ENCODE data around the gene ADSS2. TPM values are rescaled to one million over a fixed set of nuclear protein-coding genes. Genes with fewer than 3 reads are reported as not detected.
"Not testable (repeated sequence)": the region's sequence is repeated elsewhere in the genome, so short reads cannot be mapped to it uniquely, and the experiment has no call there.

ADSS2 gene
- total RNA-seq (2021; ENCODE audit: unreplicated experiment) (46.2 TPM), Bru-seq, nascent RNA (percentile 87 among the genes with signal in this experiment), BruChase-seq, experiment 1, labeled RNA remaining after a 6-hour chase (percentile 88 among the genes with signal in this experiment), BruChase-seq, experiment 2, labeled RNA remaining after a 2-hour chase (percentile 85 among the genes with signal in this experiment)
- polyA plus RNA-seq (2012) = 13.7 and 17.9 TPM in 2 replicates
- long read RNA-seq, transcript ADSS-201 (13 exons, 2,780 nt) = major isoform, 94 of 103 reads
- long read RNA-seq, partial matches to known transcripts = 4 of 103 reads
- long read RNA-seq, other reads (novel, unspliced or antisense) = 5 of 103 reads

DNA sequence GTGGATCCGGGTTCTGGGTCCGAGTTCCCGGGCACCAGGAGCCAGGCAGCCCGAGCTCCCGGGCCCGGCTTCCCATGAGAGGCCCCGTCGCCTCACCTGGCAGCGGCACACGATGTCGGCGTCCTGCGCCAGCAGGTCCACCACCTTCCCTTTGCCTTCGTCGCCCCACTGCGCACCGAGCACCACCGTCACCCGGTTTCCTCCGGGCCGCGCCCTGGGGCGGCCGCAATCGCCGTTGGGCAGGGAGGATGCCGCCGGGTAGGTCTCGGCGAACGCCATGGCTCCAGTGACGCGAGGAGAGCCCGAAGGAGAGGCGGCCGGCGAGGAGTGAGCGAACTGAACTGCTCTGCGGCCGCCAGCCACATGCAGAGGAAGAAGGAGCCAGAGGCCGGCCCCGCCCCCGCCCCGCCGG is at the start of gene ADSS2:
Gene ADSS2 (minus strand): TSS at position 371 of the 412 bp plus-strand sequence. CDS start 92 bp downstream, at position 279.
- peak within 1 kb of the TSS; percentile 93 for H3K27ac ChIP-seq (ENCODE audit: low read depth, low read length)
- peak within 1 kb of the TSS; percentile 95 for H3K9ac ChIP-seq (ENCODE audit: low read length)
- ChIA-PET RAD21 (ENCODE audit: low non-redundant PET in 1 of 2, low total read pairs in 2 of 2, uncharacterized antibody in 2 of 2, unreplicated experiment in 2 of 2) (no interaction called here), CTCF (no interaction called here), POLR2A (no interaction called here)
- H3K4me3 ChIP-seq (replicated peaks in 1 of 2; ENCODE audit: low read depth in 1 of 2, low read length in 2 of 2) = peak within 1 kb of the TSS; percentile 92
- H3K79me2 ChIP-seq (ENCODE audit: insufficient read depth, low read length) = peaks cover 51% of the 10 kb centered on the region
- ATAC-seq = peak; percentile 34; the same call in 1 of the 2 replicates
- peak within 1 kb of the TSS; percentile 87 for H2AFZ ChIP-seq (ENCODE audit: low read depth, low read length, poor library complexity, severe bottlenecking)
- no peaks in the 10 kb centered on the region; the same call in 1 of the 2 replicates for H4K20me1 ChIP-seq (ENCODE audit: insufficient read depth)
- TF ChIP-seq, protein P1, sequence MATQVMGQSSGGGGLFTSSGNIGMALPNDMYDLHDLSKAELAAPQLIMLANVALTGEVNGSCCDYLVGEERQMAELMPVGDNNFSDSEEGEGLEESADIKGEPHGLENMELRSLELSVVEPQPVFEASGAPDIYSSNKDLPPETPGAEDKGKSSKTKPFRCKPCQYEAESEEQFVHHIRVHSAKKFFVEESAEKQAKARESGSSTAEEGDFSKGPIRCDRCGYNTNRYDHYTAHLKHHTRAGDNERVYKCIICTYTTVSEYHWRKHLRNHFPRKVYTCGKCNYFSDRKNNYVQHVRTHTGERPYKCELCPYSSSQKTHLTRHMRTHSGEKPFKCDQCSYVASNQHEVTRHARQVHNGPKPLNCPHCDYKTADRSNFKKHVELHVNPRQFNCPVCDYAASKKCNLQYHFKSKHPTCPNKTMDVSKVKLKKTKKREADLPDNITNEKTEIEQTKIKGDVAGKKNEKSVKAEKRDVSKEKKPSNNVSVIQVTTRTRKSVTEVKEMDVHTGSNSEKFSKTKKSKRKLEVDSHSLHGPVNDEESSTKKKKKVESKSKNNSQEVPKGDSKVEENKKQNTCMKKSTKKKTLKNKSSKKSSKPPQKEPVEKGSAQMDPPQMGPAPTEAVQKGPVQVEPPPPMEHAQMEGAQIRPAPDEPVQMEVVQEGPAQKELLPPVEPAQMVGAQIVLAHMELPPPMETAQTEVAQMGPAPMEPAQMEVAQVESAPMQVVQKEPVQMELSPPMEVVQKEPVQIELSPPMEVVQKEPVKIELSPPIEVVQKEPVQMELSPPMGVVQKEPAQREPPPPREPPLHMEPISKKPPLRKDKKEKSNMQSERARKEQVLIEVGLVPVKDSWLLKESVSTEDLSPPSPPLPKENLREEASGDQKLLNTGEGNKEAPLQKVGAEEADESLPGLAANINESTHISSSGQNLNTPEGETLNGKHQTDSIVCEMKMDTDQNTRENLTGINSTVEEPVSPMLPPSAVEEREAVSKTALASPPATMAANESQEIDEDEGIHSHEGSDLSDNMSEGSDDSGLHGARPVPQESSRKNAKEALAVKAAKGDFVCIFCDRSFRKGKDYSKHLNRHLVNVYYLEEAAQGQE (IDR thresholded peaks at IDR 0.05; ENCODE audit: low read depth) = no peak
- TF ChIP-seq ZFX (IDR thresholded peaks at IDR 0.05) = peak; percentile 61; the same call in 1 of the 2 replicates
- TF ChIP-seq EGR1 (IDR thresholded peaks at IDR 0.05; ENCODE audit: low read depth) = peak; percentile 75; the same call in 1 of the 2 replicates
- no peak for TF ChIP-seq CBX3 (IDR thresholded peaks at IDR 0.05; ENCODE audit: low read depth)
- TF ChIP-seq CEBPB (IDR thresholded peaks at IDR 0.05; ENCODE audit: low read depth) = no peak
- peak; percentile 75; the same call in 1 of the 2 replicates for TF ChIP-seq SIN3A (IDR thresholded peaks at IDR 0.05; ENCODE audit: low read depth)
- TF ChIP-seq SRF (IDR thresholded peaks at IDR 0.05; ENCODE audit: low read depth) = no peak
- no peak for TF ChIP-seq YY1 (IDR thresholded peaks at IDR 0.05; ENCODE audit: extremely low read depth, insufficient replicate concordance, low read depth, low read length)
- no peak for TF ChIP-seq FOSL1 (IDR thresholded peaks at IDR 0.05; ENCODE audit: low read depth)
- no peak for TF ChIP-seq JUND (IDR thresholded peaks at IDR 0.05)
- peak; percentile 47 for TF ChIP-seq POLR2A (IDR thresholded peaks at IDR 0.05; ENCODE audit: borderline replicate concordance, extremely low read depth, insufficient read depth, insufficient read length)
- no peak for TF ChIP-seq SP1 (IDR thresholded peaks at IDR 0.05; ENCODE audit: low read depth)
- TF ChIP-seq, protein P2, sequence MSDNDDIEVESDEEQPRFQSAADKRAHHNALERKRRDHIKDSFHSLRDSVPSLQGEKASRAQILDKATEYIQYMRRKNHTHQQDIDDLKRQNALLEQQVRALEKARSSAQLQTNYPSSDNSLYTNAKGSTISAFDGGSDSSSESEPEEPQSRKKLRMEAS (IDR thresholded peaks at IDR 0.05) = peak; percentile 77; the same call in 1 of the 2 replicates
- no peak for TF ChIP-seq EZH2 (IDR thresholded peaks at IDR 0.05)
- peak; percentile 84 for TF ChIP-seq POLR2AphosphoS5 (IDR thresholded peaks at IDR 0.05; ENCODE audit: low read depth, low read length)
- DNase-seq (ENCODE audit: low read depth, low spot score) = no peak
- no peaks in the 10 kb centered on the region for H3K9me3 ChIP-seq (ENCODE audit: control insufficient read depth in 1 of 2, insufficient read depth in 1 of 2, low read depth in 1 of 2, low read length in 2 of 2)
- no peaks in the 10 kb centered on the region for H3K27me3 ChIP-seq (ENCODE audit: insufficient read depth, low read length)
- peaks cover 3 to 17% of the 10 kb centered on the region in 2 experiments; a peak in 2 of 4 replicates for H3K36me3 ChIP-seq (ENCODE audit: control insufficient read depth in 1 of 2, insufficient read depth in 2 of 2, low read length in 2 of 2)
- peaks cover 4 to 17% of the 10 kb centered on the region in 2 experiments; a peak in 3 of 4 replicates for H3K4me1 ChIP-seq (ENCODE audit: control insufficient read depth in 1 of 2, insufficient read depth in 2 of 2, low read length in 2 of 2)
- peak within 1 kb of the TSS; percentile 86 for H3K4me2 ChIP-seq (ENCODE audit: low read length)
- no TSS peak for BruUV-seq (replicated peaks)
- intact Hi-C loops (cut with micrococcal nuclease) = loop anchor here (10.0 kb wide), 1 partner anchor 343 kb away; no protein-coding TSS in a partner anchor
- no peaks in the 10 kb centered on the region for H3K9me2 ChIP-seq (ENCODE audit: insufficient read depth)

DNA sequence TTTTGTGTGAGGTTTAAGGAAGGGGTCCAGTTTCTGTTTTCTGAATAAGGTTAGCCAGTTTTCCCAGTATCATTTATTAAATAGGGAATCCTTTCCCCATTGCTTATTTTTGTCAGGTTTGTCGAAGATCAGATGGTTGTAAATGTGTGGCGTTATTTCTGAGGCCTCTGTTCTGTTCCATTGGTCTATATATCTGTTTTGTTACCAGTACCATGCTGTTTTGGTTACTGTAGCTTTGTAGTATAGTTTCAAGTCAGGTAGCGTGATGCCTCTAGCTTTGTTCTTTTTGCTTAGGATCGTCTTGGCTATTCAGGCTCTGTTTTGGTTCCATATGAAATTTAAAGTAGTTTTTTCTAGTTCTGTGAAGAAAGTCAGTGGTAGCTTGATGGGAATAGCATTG is 48.8 kb upstream of the ADSS2 start:
- H3K9ac ChIP-seq (ENCODE audit: low read length); H3K4me1 ChIP-seq (ENCODE audit: control insufficient read depth in 1 of 2, insufficient read depth in 2 of 2, low read length in 2 of 2); intact Hi-C loops (cut with micrococcal nuclease); RAD21 ChIA-PET (ENCODE audit: low non-redundant PET in 1 of 2, low total read pairs in 2 of 2, uncharacterized antibody in 2 of 2, unreplicated experiment in 2 of 2); H3K9me2 ChIP-seq (ENCODE audit: insufficient read depth); BruUV-seq (replicated peaks); ATAC-seq; H4K20me1 ChIP-seq (ENCODE audit: insufficient read depth); CTCF ChIA-PET; H3K4me3 ChIP-seq (replicated peaks in 1 of 2; ENCODE audit: low read depth in 1 of 2, low read length in 2 of 2); H3K79me2 ChIP-seq (ENCODE audit: insufficient read depth, low read length); H3K27me3 ChIP-seq (ENCODE audit: insufficient read depth, low read length); POLR2A ChIA-PET; H3K4me2 ChIP-seq (ENCODE audit: low read length); H3K9me3 ChIP-seq (ENCODE audit: control insufficient read depth in 1 of 2, insufficient read depth in 1 of 2, low read depth in 1 of 2, low read length in 2 of 2); H3K27ac ChIP-seq (ENCODE audit: low read depth, low read length); H3K36me3 ChIP-seq (ENCODE audit: control insufficient read depth in 1 of 2, insufficient read depth in 2 of 2, low read length in 2 of 2); DNase-seq (ENCODE audit: low read depth, low spot score); H2AFZ ChIP-seq (ENCODE audit: low read depth, low read length, poor library complexity, severe bottlenecking): not testable (repeated sequence)

Measured in HCT116 (cell line).